Stimulated activated CD4-positive, alpha-beta T cell treated with anti-CD3 and anti-CD28 coated beads, Interleukin-15, amount 100 ng/mL, for 1 hour (primary cell): Measurements from ENCODE around the gene ZSCAN5A.
A peak's percentile ranks its signal among the peaks of the same experiment; 100 is the strongest.
"Not testable (repeated sequence)": the region's sequence is repeated elsewhere in the genome, so short reads cannot be mapped to it uniquely, and the experiment has no call there.

Experiments
- DNase-seq, 2 donors: peaks; one replicate each; pipeline ENCODE4 v3.0.0-alpha.2; 2020; ENCODE audit warnings: low read depth in 1 of 2, low spot score in 1 of 2

The ZSCAN5A gene

DNA sequence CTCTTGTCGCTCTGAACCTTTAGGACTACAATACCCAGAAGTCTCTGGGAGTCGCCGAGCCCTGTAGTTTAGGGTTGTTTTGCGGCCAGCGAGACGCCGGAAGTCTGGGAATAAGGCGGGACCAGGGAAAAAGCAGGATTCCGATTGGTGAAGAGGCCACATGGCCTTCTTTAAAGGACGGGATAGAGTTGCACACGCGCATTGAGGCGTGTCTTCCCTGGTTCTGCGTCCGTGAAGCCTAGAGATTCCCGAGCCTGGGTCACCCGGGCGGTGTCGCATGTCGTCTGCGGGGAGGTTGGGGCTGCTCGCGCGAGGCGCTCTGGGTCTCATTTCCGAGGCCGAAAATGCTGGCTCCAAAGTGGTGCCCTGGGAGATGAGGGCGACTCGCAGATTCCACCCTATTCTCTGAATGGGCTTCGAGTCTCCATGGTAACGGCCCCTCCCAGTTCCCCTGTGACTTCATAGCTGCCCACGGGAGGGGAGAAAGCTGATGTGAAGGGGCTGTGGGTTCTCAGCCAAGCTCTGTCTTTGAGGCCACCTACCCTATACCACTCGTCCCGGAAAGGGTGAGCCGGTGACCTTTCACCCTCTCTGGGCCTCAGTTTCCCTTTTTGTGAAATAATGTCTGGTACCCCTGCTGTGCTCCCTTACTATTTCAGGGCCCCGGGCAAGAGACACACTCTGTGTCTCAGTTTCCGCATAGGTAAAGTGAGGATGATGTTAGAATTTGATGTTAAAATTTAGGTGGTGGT is 614 bp upstream of the ZSCAN5A start:
- DNase-seq: peak; percentile 73 to 80

DNA sequence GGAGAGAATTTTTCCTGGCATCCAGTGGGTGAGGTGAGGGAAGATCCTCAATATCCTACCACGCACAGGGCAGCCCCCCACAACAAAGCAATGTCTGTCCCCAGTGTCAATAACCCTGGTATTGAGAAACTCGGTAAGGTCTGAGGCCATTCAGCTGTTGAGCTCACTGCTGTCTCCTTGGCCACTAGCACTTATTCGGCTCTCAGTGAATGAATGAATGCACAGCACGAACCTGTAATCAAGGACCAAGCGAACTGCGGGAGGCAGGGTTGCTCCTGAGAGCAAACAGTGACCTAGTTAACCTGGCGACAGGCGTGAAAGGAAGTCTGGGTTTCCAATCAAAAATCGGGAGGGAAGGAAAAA is 640 bp downstream of the ZSCAN5A start:
- no peak for DNase-seq

DNA sequence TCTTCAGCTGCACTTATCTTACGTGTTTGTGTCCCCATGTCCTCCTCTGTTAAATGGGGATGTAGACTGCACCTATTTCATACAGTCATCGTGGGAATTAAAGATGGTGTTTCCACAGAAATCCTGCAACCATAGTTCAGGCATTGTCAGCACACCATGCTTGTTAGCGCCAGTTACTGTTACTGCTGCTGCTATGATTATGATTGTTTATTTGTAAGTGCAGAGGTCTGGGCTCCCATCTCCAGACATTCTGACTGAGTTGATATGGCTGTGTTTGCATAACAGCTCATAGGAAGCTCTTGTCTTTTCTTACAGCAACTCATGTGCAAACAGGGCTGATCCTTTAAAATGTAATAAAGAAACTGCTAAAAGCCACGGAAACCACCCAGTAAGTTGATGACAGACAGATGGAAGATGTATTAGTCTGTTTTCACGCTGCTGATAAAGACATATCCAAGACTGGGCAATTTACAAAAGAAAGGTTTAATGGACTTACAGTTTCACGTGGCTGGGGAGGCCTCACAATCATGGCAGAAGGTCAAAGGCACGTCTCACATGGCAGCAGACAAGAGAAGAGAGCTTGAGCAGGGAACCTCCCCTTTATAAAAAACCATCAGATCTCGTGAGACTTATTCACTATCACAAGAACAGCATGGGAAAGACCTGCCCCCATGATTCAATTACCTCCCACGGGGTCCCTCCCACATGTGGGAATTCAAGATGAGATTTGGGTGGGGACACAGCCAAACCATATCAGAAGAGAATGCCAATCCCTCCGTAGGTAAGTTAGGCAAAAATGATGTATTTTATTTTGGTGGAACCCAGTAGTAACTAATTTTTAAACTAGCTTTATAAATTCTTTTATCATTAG is 1.6 kb downstream of the ZSCAN5A start:
- no peak for DNase-seq

DNA sequence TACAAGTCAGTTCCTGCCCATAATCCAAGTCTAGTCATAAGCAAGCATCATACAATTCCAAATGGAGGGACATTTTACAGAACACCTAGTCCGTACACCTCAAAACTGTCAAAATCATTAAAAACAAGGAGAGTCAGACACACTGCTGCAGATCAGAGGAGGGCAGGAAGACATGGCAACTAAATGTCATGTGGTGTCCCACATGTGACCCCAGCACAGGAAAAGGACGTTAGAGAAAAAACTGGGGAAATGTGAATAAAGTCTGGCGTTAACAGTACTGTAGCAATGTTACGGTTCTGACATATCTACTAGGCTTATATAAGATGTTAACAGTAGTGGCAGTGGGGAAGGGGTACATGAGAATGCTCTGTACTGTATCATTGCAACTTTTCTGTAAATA is 2.3 kb downstream of the ZSCAN5A start:
- no peak for DNase-seq

DNA sequence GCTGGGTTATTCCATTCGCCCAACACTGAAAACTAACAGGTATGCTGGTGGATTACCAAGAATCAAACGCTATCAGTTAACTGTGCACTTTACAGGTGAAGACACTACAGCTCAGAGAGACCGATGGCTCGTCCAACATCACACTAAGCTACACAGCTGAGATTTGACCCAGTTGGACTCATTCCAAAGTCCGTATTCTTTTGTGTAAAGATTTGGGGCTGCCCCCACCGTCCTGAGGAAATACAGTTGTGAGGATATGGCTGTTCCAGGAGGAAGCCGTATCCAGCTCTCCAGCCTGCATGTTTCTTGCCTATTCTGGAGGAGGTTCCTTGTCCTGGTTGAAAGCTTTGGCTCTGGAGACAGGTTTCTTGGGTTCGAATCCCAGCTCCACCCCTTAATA is 4.2 kb downstream of the ZSCAN5A start:
- no peak for DNase-seq

DNA sequence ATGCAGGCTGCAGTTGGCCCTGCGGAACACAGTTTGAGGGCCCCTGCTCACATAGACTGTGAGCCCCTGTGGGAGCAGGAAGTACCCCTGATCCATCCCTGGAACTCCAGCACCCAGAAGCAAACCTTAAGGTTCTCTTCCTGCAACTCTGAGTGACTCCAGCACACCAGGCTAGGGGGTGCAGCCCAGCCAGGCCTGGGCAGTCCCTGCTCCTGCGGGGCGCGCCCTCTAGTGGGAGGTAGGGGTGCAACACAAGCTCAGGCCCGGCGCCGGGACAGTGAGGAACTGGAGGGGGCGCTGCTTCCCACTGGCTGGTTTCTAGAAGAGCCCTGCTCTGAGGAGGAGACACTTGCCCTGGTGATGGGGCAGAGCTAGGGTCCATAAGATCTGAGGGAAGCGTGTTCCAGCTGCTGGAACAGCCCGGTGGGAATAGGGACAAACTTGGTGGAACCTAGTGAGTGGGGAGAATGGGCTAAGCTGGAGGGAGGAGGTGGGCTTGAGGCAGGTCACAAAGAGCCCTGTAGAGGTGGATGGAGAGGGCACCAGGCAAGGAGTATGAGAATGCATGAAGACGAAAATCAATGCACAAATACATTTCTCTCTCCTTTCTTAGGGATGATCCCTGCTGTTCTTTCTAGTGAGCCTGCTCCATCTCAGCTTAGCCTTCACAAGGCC is 5.0 kb downstream of the ZSCAN5A start:
- DNase-seq: peak; percentile 12 to 30

DNA sequence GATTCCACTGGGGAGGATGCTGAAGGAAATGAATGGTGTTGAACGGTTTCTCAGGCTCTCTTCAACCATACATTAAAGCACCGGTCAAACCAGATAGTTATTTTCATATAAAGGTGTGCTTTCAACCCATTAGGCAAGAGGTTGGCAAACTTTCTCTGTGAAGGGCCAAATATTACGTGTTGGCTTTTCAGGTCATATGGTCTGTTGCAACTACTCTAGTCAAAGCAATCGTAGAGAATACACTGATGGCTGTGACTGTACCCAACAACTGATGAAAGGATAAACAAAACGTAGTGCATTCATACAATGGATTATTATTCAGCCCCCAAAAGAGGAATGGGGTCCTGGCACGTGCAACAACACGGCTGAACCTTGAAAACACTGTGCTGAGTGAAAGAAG is 5.8 kb downstream of the ZSCAN5A start:
- no peak for DNase-seq

DNA sequence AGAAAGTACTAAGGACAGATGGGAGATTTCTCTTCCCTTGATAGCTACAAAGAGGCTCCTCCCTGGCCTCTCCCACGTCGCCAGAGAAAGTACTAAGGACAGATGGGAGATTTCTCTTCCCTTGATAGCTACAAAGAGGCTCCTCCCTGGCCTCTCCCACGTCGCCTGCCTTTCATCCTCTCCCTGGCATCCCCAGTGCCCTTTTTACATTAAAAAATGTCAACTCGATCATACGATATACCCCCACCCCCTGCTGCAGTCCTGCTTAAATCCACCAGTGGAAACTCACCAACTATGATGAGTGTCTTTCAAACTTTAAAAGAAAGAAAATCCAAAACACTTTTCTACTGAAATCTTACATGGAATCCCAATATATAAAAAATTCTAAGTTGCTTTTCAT is 7.6 kb downstream of the ZSCAN5A start:
- not testable (repeated sequence) for DNase-seq

DNA sequence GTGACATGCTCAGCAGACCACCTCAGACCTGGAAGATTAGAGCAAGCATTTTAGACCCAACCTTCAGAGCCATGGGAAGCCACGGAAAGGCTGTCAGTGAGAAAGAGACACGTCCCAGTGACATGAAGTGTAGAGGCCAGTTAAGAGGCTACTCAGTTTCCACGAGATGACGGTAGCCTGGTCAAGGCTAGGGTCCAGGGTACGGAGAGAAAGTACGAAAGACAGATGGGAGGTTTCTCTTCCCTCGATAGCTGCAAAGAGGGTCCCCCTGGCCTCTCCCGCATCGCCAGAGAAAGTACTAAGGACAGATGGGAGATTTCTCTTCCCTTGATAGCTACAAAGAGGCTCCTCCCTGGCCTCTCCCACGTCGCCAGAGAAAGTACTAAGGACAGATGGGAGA is 8.6 kb downstream of the ZSCAN5A start:
- no peak for DNase-seq

DNA sequence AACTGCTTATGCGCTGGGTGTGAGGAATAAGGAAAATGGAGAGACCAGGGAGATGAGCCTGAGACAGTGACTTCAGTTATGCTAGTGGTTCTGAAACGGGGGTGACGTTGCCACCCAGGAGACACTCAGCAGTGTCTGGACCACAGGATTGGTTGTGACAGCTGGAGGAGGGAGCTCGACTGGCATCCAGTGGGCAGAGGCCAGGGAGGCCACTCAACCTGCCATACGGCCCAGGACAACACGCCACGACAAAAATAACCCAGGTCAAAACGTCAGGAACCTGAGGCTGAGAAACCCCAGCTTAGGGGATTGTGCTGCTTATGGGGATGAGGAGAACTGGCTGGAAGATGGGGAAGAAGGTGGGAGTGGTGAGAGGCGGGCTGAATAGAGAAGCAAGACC is 10.4 kb downstream of the ZSCAN5A start:
- no peak for DNase-seq

DNA sequence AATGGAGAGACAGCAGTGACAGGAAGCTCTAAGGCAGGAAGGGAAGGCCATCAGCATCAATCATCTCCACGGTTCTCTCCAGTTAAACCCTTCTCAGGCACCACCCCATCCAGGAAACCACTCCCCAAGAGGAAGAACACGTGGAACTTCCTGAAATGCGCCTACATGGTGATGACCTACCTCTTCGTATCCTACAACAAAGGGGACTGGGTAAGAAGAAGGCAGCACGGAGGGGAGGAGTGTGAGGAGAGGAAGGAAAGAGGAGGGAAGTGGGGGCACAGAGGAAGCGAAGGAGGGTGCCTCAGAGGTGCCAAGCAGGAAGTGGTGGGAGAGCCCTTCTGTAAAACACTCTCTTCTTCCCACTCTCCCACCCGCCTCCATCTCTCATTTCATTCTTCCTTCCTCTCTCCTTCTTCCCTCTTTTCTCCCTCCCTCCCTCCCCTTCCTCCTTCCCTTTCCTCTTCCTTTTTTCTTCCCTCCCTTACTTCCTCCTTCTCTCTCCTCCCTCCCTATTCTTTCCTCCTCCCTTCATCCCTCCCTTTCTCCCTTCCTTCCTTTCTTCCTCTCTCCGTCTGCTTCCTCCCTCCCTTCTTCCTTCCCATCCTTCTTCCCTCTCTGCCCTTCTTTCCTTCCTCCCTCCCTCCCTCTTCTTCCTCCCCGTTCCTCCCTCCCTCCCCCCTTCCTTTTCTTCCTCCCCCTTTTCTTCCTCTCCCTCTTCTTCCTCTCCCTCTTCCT is 12.6 kb downstream of the ZSCAN5A start:
- DNase-seq: no peak

DNA sequence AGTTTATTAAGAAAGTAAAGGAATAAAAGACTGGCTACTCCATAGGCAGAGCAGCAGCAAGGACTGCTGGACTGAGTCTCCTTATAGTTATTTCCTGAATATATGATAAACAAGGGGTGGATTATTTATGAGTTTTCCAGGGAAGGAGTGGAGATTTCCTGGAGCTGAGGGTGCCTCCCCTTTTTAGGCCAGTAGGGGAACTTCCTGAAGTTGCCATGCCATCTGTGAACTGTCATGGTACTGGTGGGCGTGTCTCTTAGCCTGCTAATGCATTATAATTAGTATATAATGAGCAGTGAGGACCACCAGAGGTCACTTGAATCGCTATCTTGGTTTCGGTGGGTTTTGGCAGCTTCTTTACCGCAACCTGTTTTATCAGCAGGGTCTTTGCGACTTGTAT is 13.5 kb downstream of the ZSCAN5A start:
- no peak for DNase-seq

DNA sequence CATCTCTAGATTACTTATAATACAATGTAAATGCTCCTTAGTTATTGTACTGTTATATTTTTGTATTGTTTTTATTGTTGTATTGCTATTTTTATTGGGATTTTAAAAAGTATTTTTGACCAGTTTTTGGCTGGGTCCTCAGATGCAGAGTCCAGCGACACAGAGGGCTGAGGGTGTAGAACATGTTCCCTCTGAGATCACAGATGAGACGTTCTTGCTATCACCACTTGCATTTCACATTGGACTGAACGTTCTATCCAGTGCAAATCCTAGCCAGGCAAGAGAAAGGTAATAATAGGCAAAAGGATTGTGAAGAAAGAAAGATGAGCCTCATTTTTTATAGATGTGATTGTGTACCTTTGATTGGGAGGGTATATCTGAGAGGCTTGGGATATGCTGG is 15.0 kb downstream of the ZSCAN5A start:
- DNase-seq: no peak

DNA sequence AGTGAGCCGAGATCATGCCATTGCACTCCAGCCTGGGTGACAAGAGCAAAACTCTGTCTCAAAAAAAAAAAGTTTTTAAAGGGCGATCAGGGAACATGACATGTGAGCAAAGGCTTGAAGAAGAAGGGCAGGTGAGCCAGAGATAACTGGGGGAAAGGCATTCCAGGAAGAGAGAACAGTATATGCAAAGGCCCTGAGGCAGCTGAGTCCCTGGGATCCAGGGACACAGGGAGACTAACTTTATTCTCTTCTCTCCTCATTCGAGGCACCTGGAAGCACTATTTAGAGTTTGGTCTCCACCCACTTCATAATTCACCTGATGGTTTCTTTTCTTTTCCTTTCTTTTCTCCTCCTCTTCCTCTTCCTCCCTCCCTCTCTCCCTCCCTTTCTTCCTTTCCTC is 17.6 kb downstream of the ZSCAN5A start:
- no peak for DNase-seq

DNA sequence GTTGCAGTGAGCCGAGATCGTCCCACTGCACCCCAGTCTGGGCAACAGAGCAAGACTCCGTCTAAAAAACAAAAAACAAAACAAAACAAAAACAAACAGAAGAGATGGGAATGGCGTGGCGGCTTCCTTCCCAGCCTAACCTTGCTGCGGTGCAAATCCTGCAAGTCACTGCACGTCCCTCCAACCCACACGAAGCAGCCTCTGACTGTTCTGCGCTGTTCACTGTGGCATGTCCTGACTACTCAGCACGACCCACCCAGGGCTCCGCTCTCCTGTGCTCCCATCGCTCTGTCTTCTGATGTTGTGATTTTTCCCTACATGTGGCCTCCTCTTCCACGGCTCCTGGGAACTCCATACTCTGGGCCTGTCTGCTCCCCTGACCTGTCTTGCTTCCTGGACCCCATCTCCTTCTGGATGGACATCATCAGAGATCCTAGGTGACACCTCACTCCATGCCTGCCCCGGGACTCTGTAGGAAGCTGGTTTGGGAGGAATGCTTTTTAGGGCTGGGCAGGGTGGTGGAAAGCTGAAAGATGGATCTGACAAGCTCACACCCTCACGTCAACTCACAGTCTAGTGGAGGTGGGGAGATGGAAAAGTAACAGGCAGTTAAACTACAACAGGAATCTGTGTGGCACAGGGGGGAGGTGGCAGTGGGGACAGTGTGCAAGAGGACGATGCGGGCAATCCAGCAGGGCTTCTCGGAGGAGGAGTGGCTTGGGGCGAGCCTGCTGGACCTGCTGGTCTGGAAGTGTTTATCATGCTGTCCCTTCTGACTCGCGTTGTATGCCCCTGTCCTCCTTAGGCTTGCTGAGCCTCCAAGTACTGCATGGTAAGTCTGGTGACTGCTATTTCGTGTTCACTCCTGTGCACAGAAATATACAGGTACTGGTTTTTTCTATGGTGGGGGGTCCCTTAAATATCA is 18.8 kb downstream of the ZSCAN5A start:
- DNase-seq: no peak

DNA sequence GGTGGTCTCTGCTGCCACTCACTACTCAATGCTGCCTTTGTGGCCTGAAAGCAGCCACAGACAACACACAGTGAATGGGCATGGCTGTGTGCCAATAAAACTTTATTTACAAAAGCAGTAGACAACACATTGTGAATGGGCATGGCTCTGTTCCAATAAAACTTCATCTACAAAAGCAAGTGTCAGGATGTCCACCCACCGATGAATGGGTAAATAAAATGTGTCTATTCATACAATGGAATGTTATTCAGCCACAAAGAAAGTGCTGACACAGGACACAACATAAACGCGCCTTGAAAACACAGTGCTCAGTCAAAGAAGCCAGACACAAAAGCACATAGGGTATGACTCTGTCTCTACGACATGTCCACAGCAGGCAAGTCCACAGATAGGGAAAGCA is 20.1 kb downstream of the ZSCAN5A start:
- no peak for DNase-seq

DNA sequence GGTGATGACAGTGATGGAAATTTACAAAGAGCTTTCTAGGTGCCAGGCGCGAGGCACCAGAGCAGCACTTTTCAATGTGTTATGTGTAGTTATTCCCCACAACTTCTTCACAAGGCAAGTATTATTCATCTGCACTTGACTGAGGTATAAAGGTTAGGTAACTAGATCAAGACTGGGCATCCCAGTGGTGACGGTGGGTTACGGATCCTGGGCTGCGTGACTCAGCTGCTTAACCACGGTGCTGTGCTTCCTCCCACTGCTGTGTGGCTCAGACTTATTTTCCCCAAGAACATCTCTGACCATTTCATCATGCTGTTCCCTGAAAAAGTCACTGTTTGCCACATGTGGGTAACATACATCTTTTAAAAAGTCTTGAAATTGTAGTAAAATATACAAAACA is 22.8 kb downstream of the ZSCAN5A start:
- DNase-seq: no peak

DNA sequence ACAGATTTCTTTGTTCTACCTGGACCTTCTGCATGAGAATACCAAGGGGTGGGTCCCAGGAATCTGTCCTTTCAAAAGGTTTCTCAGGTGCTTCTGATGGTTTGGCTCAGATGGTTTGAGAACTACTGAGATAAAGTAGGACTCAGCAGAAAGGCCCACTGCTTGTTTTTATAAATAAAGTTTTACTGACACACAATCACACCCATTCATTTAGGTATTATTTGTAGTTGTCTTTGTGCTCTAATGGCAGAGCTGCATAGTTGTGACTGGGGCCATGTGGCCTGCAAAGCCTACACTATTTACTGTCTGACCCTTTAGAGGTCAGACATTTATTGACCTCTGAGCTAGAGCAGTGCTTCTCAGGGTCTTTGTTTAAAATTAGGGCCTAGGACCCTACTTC is 24.5 kb downstream of the ZSCAN5A start:
- DNase-seq: no peak

DNA sequence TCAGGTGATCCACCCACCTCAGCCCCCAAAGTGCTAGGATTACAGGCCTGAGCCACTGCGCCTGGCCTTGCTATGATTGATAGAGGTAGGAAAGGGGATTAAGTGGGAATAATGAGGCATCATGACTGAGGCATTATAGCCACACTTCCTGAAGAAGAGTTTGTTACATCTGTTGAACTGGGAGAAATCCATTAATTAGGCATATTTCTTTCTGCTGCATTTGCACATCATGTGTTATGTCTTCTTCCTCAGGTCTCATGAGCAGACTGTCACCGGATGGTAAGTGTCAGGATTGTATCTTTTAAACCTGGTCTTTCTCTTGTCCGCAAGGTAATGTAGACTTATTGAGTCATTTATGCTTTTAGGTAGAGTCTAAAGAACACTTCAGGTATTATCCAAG is 29.9 kb downstream of the ZSCAN5A start:
- no peak for DNase-seq

DNA sequence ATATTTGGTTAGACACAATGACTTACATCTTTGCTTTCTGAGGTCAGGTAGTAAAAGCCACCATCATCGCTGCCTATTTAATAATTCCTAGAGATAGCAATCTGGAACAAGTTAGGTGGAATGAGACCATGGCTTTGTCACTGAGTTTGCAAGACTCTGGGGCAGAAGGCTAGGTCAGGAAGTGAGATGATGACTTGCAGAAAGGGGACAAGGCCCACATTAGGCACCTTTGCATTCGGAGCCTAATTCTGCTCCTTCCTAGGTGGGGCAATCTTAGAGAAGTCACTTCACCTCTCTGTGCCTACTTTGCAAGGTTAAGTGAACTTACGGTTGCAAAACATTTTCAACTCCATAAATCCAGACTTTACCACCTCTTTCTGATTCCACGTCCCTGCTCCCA is 31.8 kb downstream of the ZSCAN5A start:
- DNase-seq: no peak
